CD4-positive, CD25-positive, alpha-beta regulatory T cell (primary cell): ENCODE data around the gene PIEZO1. TPM values are rescaled to one million over a fixed set of nuclear protein-coding genes. Genes with fewer than 3 reads are reported as not detected.

Source experiments
- ATAC-seq, 2 donors: fragments of 150-1000 bp; cut with Tn5 transposase; one replicate each; pipeline ENCODE4 v1.10.0; 2021; ENCODE audit warnings: low read depth in 2 of 2, moderate number of reproducible peaks in 2 of 2, moderate library complexity in 1 of 2
- DNase-seq, 3 donors: peaks; one replicate each; pipeline versions ENCODE4 v3.0.0 to v3.0.0-alpha.2; 2012 to 2022; ENCODE audit warnings: mixed read lengths in 1 of 3
- H3K27ac ChIP-seq: one replicate; pipeline ENCODE4 v1.7.0; 2013; ENCODE audit warnings: mild to moderate bottlenecking, low read length; ENCODE audit not compliant: insufficient read depth, poor library complexity, severe bottlenecking
- H3K27me3 ChIP-seq: one replicate; pipeline ENCODE4 v1.7.0; 2013; ENCODE audit warnings: low read length; ENCODE audit not compliant: control insufficient read depth, insufficient read depth
- H3K36me3 ChIP-seq: one replicate; pipeline ENCODE4 v1.7.0; 2013; ENCODE audit warnings: mild to moderate bottlenecking, low read length, moderate library complexity; ENCODE audit not compliant: control insufficient read depth, insufficient read depth
- H3K4me1 ChIP-seq: 2 replicates; pipeline ENCODE4 v1.7.0; 2013; ENCODE audit warnings: mild to moderate bottlenecking, low read length; ENCODE audit not compliant: insufficient read depth, control insufficient read depth, poor library complexity, severe bottlenecking
- H3K4me3 ChIP-seq: one replicate; pipeline ENCODE4 v1.7.0; 2013; ENCODE audit warnings: low read depth, mild to moderate bottlenecking, low read length, moderate library complexity
- H3K9me3 ChIP-seq, 2 experiments: 1 replicate in 1 of 2; 2 replicates in 1 of 2; pipeline ENCODE4 v1.7.0; 2013; ENCODE audit warnings: low read length in 2 of 2, mild to moderate bottlenecking in 1 of 2, moderate library complexity in 1 of 2; ENCODE audit not compliant: control insufficient read depth in 2 of 2
- H3K27ac Mint-ChIP-seq, 3 donors: one replicate each; pipeline ENCODE4 v1.8.0; 2020 to 2022; ENCODE audit warnings: mild to moderate bottlenecking in 3 of 3, mixed read lengths in 3 of 3, moderate library complexity in 2 of 3
- H3K27me3 Mint-ChIP-seq: one replicate; pipeline ENCODE4 v1.8.0; 2022; ENCODE audit warnings: mild to moderate bottlenecking, mixed read lengths
- H3K36me3 Mint-ChIP-seq: one replicate; pipeline ENCODE4 v1.8.0; 2020; ENCODE audit warnings: mixed read lengths
- H3K4me1 Mint-ChIP-seq, 4 donors: one replicate each; pipeline ENCODE4 v1.8.0; 2020 to 2022; ENCODE audit warnings: mixed read lengths in 4 of 4, mild to moderate bottlenecking in 1 of 4
- H3K4me3 Mint-ChIP-seq, 4 donors: one replicate each; pipeline ENCODE4 v1.8.0; 2020 to 2022; ENCODE audit warnings: mild to moderate bottlenecking in 4 of 4, mixed read lengths in 4 of 4, moderate library complexity in 3 of 4
- H3K9me3 Mint-ChIP-seq, 7 donors: one replicate each; pipeline ENCODE4 v1.8.0; 2020 to 2022; ENCODE audit warnings: mixed read lengths in 7 of 7, mild to moderate bottlenecking in 3 of 7, moderate library complexity in 2 of 7
- polyA plus RNA-seq, 4 donors: library from polyadenylated mRNA; unstranded; fragments of 300-500 nt; fragmentation: Illumina TruSeq; gene quantifications; one replicate each; pipeline ENCODE4 v1.2.3, GENCODE V29; 2021
- total RNA-seq: library from RNA; stranded (reverse); gene quantifications from one replicate; pipeline ENCODE4 v1.2.3, GENCODE V29; 2022

PIEZO1 gene
- total and polyA plus RNA-seq, 5 donors from 2014 or later = 18.1 to 337 (median 20.2) TPM

GRCh38 chr16:88699180-88699579, 85.8 kb downstream of the PIEZO1 start:
- Mint-ChIP-seq H3K27me3 (peaks cover 5% of the 10 kb centered on the region), H3K4me1 (peaks cover 0 to 67% (median 18%) of the 10 kb centered on the region in 4 donors), H3K4me3 (no peak overlapping the region), H3K9me3 (peaks cover 0 to 4% (median 0%) of the 10 kb centered on the region in 7 donors), H3K36me3 (peaks cover 8% of the 10 kb centered on the region), H3K27ac (peak overlapping the region; percentile 60 to 96 (median 95))
- H3K36me3 ChIP-seq = peaks cover 37% of the 10 kb centered on the region
- no peaks in the 10 kb centered on the region for H3K27me3 ChIP-seq
- H3K27ac ChIP-seq = peak overlapping the region; percentile 92
- no peak for ATAC-seq
- DNase-seq = no peak
- H3K9me3 ChIP-seq = no peaks in the 10 kb centered on the region
- peaks cover 69% of the 10 kb centered on the region for H3K4me1 ChIP-seq
- H3K4me3 ChIP-seq = no peak overlapping the region

GRCh38 chr16:88698646-88699045, 86.4 kb downstream of the PIEZO1 start:
- no peaks in the 10 kb centered on the region for H3K27me3 ChIP-seq
- no peak overlapping the region for H3K4me3 ChIP-seq
- Mint-ChIP-seq H3K27me3 (peaks cover 5% of the 10 kb centered on the region), H3K36me3 (peaks cover 8% of the 10 kb centered on the region), H3K4me3 (peak overlapping the region; percentile 33 to 71 (median 54)), H3K9me3 (peaks cover 0 to 3% (median 0%) of the 10 kb centered on the region in 7 donors), H3K4me1 (peaks cover 0 to 65% (median 15%) of the 10 kb centered on the region in 4 donors), H3K27ac (peak overlapping the region in 1 of 3 donors; percentile 52)
- ATAC-seq (no peak), DNase-seq (no peak)
- H3K36me3 ChIP-seq = peaks cover 37% of the 10 kb centered on the region
- no peaks in the 10 kb centered on the region for H3K9me3 ChIP-seq
- H3K4me1 ChIP-seq = peaks cover 69% of the 10 kb centered on the region
- H3K27ac ChIP-seq = peak overlapping the region; percentile 92

GRCh38 chr16:88697831-88698615, 87.0 kb downstream of the PIEZO1 start:
- peaks cover 37% of the 10 kb centered on the region for H3K36me3 ChIP-seq
- DNase-seq = peak in 2 of 3 donors; percentile 32 to 40
- H3K4me1 ChIP-seq = peaks cover 69% of the 10 kb centered on the region
- peak overlapping the region; percentile 33 to 71 (median 54) for H3K4me3 Mint-ChIP-seq
- H3K9me3 ChIP-seq = no peaks in the 10 kb centered on the region
- peaks cover 0 to 3% (median 0%) of the 10 kb centered on the region in 7 donors for H3K9me3 Mint-ChIP-seq
- no peaks in the 10 kb centered on the region for H3K27me3 ChIP-seq
- no peak for ATAC-seq
- H3K4me3 ChIP-seq = no peak overlapping the region
- peaks cover under 1% of the 10 kb centered on the region for H3K27me3 Mint-ChIP-seq
- H3K27ac Mint-ChIP-seq = peak overlapping the region in 2 of 3 donors; percentile 80 to 83
- peaks cover 8% of the 10 kb centered on the region for H3K36me3 Mint-ChIP-seq
- H3K27ac ChIP-seq = peak overlapping the region; percentile 92
- peaks cover 0 to 63% (median 13%) of the 10 kb centered on the region in 4 donors for H3K4me1 Mint-ChIP-seq

- H3K27me3 Mint-ChIP-seq = no peaks in the 10 kb centered on the region
- peak overlapping the region in 2 of 4 donors; percentile 28 to 71 for H3K4me3 Mint-ChIP-seq
- H3K36me3 ChIP-seq = peaks cover 37% of the 10 kb centered on the region
- no peaks in the 10 kb centered on the region for H3K9me3 ChIP-seq
- ATAC-seq (no peak), DNase-seq (no peak)
- peaks cover 0 to 63% (median 14%) of the 10 kb centered on the region in 4 donors for H3K4me1 Mint-ChIP-seq
- H3K27me3 ChIP-seq = no peaks in the 10 kb centered on the region
- H3K9me3 Mint-ChIP-seq = peaks cover 0 to 3% (median 0%) of the 10 kb centered on the region in 7 donors
- H3K36me3 Mint-ChIP-seq = peaks cover 3% of the 10 kb centered on the region
- H3K4me3 ChIP-seq = no peak overlapping the region
- H3K4me1 ChIP-seq = peaks cover 69% of the 10 kb centered on the region
- H3K27ac Mint-ChIP-seq = peak overlapping the region in 2 of 3 donors; percentile 80 to 83
- H3K27ac ChIP-seq = peak overlapping the region; percentile 5
These were observed 87.7 kb downstream of the PIEZO1 start for GRCh38 chr16:88697116-88697830.

- Histone ChIP-seq H3K27ac (peak overlapping the region; percentile 5), H3K9me3 (no peaks in the 10 kb centered on the region), H3K4me1 (peaks cover 69% of the 10 kb centered on the region), H3K36me3 (peaks cover 37% of the 10 kb centered on the region), H3K27me3 (no peaks in the 10 kb centered on the region), H3K4me3 (no peak overlapping the region)
- peak overlapping the region in 1 of 4 donors; percentile 38 for H3K4me3 Mint-ChIP-seq
- H3K9me3 Mint-ChIP-seq = peaks cover 0 to 2% (median 0%) of the 10 kb centered on the region in 7 donors
- no peak for DNase-seq
- H3K36me3 Mint-ChIP-seq = peaks cover 3% of the 10 kb centered on the region
- no peak overlapping the region for H3K27ac Mint-ChIP-seq
- ATAC-seq = no peak
- no peaks in the 10 kb centered on the region for H3K27me3 Mint-ChIP-seq
- H3K4me1 Mint-ChIP-seq = peaks cover 0 to 63% (median 15%) of the 10 kb centered on the region in 4 donors
These were observed 88.6 kb downstream of the PIEZO1 start for GRCh38 chr16:88696441-88696840.

- ATAC-seq (no peak), DNase-seq (no peak)
- Histone ChIP-seq H3K9me3 (no peaks in the 10 kb centered on the region), H3K27ac (peak overlapping the region; percentile 14), H3K4me1 (peaks cover 70% of the 10 kb centered on the region), H3K27me3 (no peaks in the 10 kb centered on the region), H3K4me3 (no peak overlapping the region), H3K36me3 (peaks cover 37% of the 10 kb centered on the region)
- no peaks in the 10 kb centered on the region for H3K27me3 Mint-ChIP-seq
- peaks cover 3% of the 10 kb centered on the region for H3K36me3 Mint-ChIP-seq
- H3K4me3 Mint-ChIP-seq = peak overlapping the region in 1 of 4 donors; percentile 41
- H3K9me3 Mint-ChIP-seq = peaks cover 0 to 2% (median 0%) of the 10 kb centered on the region in 7 donors
- H3K4me1 Mint-ChIP-seq = peaks cover 0 to 65% (median 17%) of the 10 kb centered on the region in 4 donors
- peak overlapping the region; percentile 56 to 80 (median 62) for H3K27ac Mint-ChIP-seq
These were observed 89.3 kb downstream of the PIEZO1 start for GRCh38 chr16:88695753-88696152.

- Mint-ChIP-seq H3K9me3 (peaks cover 0 to 2% (median 0%) of the 10 kb centered on the region in 7 donors), H3K4me3 (no peak overlapping the region), H3K27ac (peak overlapping the region in 2 of 3 donors; percentile 56 to 80), H3K4me1 (peaks cover 0 to 66% (median 17%) of the 10 kb centered on the region in 4 donors), H3K27me3 (no peaks in the 10 kb centered on the region), H3K36me3 (peaks cover 3% of the 10 kb centered on the region)
- Histone ChIP-seq H3K9me3 (no peaks in the 10 kb centered on the region), H3K27ac (peak overlapping the region; percentile 14), H3K4me1 (peaks cover 70% of the 10 kb centered on the region), H3K36me3 (peaks cover 37% of the 10 kb centered on the region), H3K4me3 (no peak overlapping the region), H3K27me3 (no peaks in the 10 kb centered on the region)
- DNase-seq = no peak
- ATAC-seq = no peak
These were observed 89.8 kb downstream of the PIEZO1 start for GRCh38 chr16:88695218-88695617.
